ENCODE results near the gene TBX1.

DNA sequence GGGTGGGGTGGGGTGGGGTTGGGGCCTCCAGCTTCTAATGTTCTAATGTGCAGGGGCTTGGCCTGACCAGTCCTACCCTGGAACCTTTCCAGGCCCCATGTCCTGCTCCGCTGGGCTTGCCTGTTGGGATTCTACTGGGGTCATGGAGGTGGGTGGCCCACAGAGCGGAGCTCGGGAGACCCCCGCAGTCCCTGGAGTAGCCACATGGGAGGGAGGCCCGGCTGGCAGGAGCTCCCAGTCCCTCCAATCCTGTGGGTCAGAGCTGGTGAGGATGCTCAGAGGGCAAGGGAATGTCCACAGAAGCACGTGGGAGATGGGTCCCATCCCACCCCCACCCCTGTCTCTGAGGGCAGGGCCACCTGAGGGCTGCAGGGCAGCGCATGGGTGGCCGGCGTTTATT lies 43.4 kb upstream of the TBX1 start:
- TF ChIP-seq, protein P1, sequence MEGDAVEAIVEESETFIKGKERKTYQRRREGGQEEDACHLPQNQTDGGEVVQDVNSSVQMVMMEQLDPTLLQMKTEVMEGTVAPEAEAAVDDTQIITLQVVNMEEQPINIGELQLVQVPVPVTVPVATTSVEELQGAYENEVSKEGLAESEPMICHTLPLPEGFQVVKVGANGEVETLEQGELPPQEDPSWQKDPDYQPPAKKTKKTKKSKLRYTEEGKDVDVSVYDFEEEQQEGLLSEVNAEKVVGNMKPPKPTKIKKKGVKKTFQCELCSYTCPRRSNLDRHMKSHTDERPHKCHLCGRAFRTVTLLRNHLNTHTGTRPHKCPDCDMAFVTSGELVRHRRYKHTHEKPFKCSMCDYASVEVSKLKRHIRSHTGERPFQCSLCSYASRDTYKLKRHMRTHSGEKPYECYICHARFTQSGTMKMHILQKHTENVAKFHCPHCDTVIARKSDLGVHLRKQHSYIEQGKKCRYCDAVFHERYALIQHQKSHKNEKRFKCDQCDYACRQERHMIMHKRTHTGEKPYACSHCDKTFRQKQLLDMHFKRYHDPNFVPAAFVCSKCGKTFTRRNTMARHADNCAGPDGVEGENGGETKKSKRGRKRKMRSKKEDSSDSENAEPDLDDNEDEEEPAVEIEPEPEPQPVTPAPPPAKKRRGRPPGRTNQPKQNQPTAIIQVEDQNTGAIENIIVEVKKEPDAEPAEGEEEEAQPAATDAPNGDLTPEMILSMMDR (IDR thresholded peaks at IDR 0.05; ENCODE audit: borderline replicate concordance, extremely low read depth, low read length, poor library complexity, severe bottlenecking), result no peak
- no peak for TF ChIP-seq EZH2 (IDR thresholded peaks at IDR 0.05; ENCODE audit: borderline replicate concordance, low read depth, low read length, severe bottlenecking)

Measured in DND-41 (cell line).